Central memory CD8-positive, alpha-beta T cell (primary cell): ENCODE data around the gene SNX17.

Source experiments
- ATAC-seq: fragments of 150-1000 bp; cut with Tn5 transposase; replicated peaks from 2 replicates; pipeline ENCODE4 v1.10.0; 2022; ENCODE audit warnings: mild to moderate bottlenecking, moderate FRiP score, moderate number of reproducible peaks; ENCODE audit not compliant: poor library complexity, severe bottlenecking; ENCODE audit errors: extremely low read depth
- DNase-seq, 2 donors: peaks; one replicate each; pipeline ENCODE4 v3.0.0; 2021; ENCODE audit warnings: low spot score in 2 of 2
- H3K27ac Mint-ChIP-seq: one replicate; pipeline ENCODE4 v1.8.0; 2022; ENCODE audit warnings: low read depth, mild to moderate bottlenecking, moderate library complexity, mixed read lengths
- H3K27me3 Mint-ChIP-seq: one replicate; pipeline ENCODE4 v1.8.0; 2022; ENCODE audit warnings: mixed read lengths
- H3K36me3 Mint-ChIP-seq: one replicate; pipeline ENCODE4 v1.8.0; 2022; ENCODE audit warnings: mild to moderate bottlenecking, moderate library complexity, mixed read lengths; ENCODE audit not compliant: insufficient read depth
- H3K4me1 Mint-ChIP-seq: one replicate; pipeline ENCODE4 v1.8.0; 2022; ENCODE audit warnings: mixed read lengths
- H3K4me3 Mint-ChIP-seq: one replicate; pipeline ENCODE4 v1.8.0; 2022; ENCODE audit warnings: mild to moderate bottlenecking, moderate library complexity, mixed read lengths
- H3K9me3 Mint-ChIP-seq: one replicate; pipeline ENCODE4 v1.8.0; 2022; ENCODE audit warnings: mixed read lengths

The SNX17 gene

GRCh38 chr2:27390822-27391679 lies 20.6 kb downstream of the SNX17 start:
- Mint-ChIP-seq H3K4me1 (peaks cover 26% of the 10 kb centered on the region), H3K4me3 (peak overlapping the region; percentile 77), H3K27me3 (no peaks in the 10 kb centered on the region), H3K27ac (peak overlapping the region; percentile 99), H3K9me3 (no peaks in the 10 kb centered on the region), H3K36me3 (peaks cover 23% of the 10 kb centered on the region)
- ATAC-seq, result peak; percentile 80
- DNase-seq, result peak in 1 of 2 donors; percentile 48

- no peaks in the 10 kb centered on the region for H3K9me3 Mint-ChIP-seq
- H3K4me1 Mint-ChIP-seq, result peaks cover 32% of the 10 kb centered on the region
- no peaks in the 10 kb centered on the region for H3K27me3 Mint-ChIP-seq
- DNase-seq, result no peak
- peaks cover 18% of the 10 kb centered on the region for H3K36me3 Mint-ChIP-seq
- no peak for ATAC-seq
- H3K27ac Mint-ChIP-seq, result peak overlapping the region; percentile 53
- no peak overlapping the region for H3K4me3 Mint-ChIP-seq
Measured at GRCh38 chr2:27393225-27393624, 22.8 kb downstream of the SNX17 start.

- H3K36me3 Mint-ChIP-seq, result peaks cover 7% of the 10 kb centered on the region
- DNase-seq (no peak), ATAC-seq (no peak)
- peaks cover 38% of the 10 kb centered on the region for H3K4me1 Mint-ChIP-seq
- H3K4me3 Mint-ChIP-seq, result no peak overlapping the region
- H3K27ac Mint-ChIP-seq, result peak overlapping the region; percentile 77
- H3K27me3 Mint-ChIP-seq, result no peaks in the 10 kb centered on the region
- H3K9me3 Mint-ChIP-seq, result no peaks in the 10 kb centered on the region
Measured at GRCh38 chr2:27398962-27399361, 28.5 kb downstream of the SNX17 start.

GRCh38 chr2:27400348-27401135 lies 30.1 kb downstream of the SNX17 start:
- H3K4me1 Mint-ChIP-seq, result peaks cover 38% of the 10 kb centered on the region
- no peaks in the 10 kb centered on the region for H3K9me3 Mint-ChIP-seq
- DNase-seq, result no peak
- H3K27ac Mint-ChIP-seq, result peak overlapping the region; percentile 78
- H3K36me3 Mint-ChIP-seq, result peaks cover 12% of the 10 kb centered on the region
- H3K4me3 Mint-ChIP-seq, result no peak overlapping the region
- ATAC-seq, result no peak
- H3K27me3 Mint-ChIP-seq, result no peaks in the 10 kb centered on the region

GRCh38 chr2:27407798-27408491 lies 37.5 kb downstream of the SNX17 start:
- Mint-ChIP-seq H3K4me1 (peaks cover 35% of the 10 kb centered on the region), H3K4me3 (peak overlapping the region; percentile 86), H3K9me3 (no peaks in the 10 kb centered on the region), H3K27ac (peak overlapping the region; percentile 52), H3K36me3 (peaks cover 16% of the 10 kb centered on the region), H3K27me3 (peaks cover 12% of the 10 kb centered on the region)
- no peak for DNase-seq
- no peak for ATAC-seq

- Mint-ChIP-seq H3K9me3 (no peaks in the 10 kb centered on the region), H3K27ac (peak overlapping the region; percentile 75), H3K27me3 (peaks cover 16% of the 10 kb centered on the region), H3K36me3 (peaks cover 16% of the 10 kb centered on the region), H3K4me3 (peak overlapping the region; percentile 86), H3K4me1 (peaks cover 35% of the 10 kb centered on the region)
- no peak for DNase-seq
- no peak for ATAC-seq
Measured at GRCh38 chr2:27408601-27409320, 38.3 kb downstream of the SNX17 start.

GRCh38 chr2:27409321-27410073 lies 39.1 kb downstream of the SNX17 start, which contains the start of gene PPM1G:
TSS of gene PPM1G (minus strand) at chr2:27409591. CDS start at chr2:27409422, 169 bp downstream.
- ATAC-seq (peak; percentile 96), DNase-seq (peak; percentile 94 to 95)
- Mint-ChIP-seq H3K4me3 (peak within 1 kb of the TSS; percentile 86), H3K36me3 (peaks cover 14% of the 10 kb centered on the region), H3K4me1 (peaks cover 35% of the 10 kb centered on the region), H3K27ac (peak within 1 kb of the TSS; percentile 75), H3K9me3 (no peaks in the 10 kb centered on the region), H3K27me3 (peaks cover 16% of the 10 kb centered on the region)

GRCh38 chr2:27412419-27413152 lies 42.2 kb downstream of the SNX17 start:
- ATAC-seq (no peak), DNase-seq (no peak)
- H3K27me3 Mint-ChIP-seq, result peaks cover 16% of the 10 kb centered on the region
- no peaks in the 10 kb centered on the region for H3K9me3 Mint-ChIP-seq
- peaks cover 19% of the 10 kb centered on the region for H3K4me1 Mint-ChIP-seq
- H3K27ac Mint-ChIP-seq, result no peak overlapping the region
- no peak overlapping the region for H3K4me3 Mint-ChIP-seq
- H3K36me3 Mint-ChIP-seq, result peaks cover 6% of the 10 kb centered on the region

- Mint-ChIP-seq H3K9me3 (no peaks in the 10 kb centered on the region), H3K27me3 (peaks cover 16% of the 10 kb centered on the region), H3K36me3 (no peaks in the 10 kb centered on the region), H3K4me3 (no peak overlapping the region), H3K4me1 (no peaks in the 10 kb centered on the region), H3K27ac (no peak overlapping the region)
- ATAC-seq (no peak), DNase-seq (no peak)
Measured at GRCh38 chr2:27416151-27416550, 45.7 kb downstream of the SNX17 start.

GRCh38 chr2:27420996-27421395 lies 50.6 kb downstream of the SNX17 start:
- no peaks in the 10 kb centered on the region for H3K9me3 Mint-ChIP-seq
- no peak overlapping the region for H3K4me3 Mint-ChIP-seq
- H3K27ac Mint-ChIP-seq, result no peak overlapping the region
- no peaks in the 10 kb centered on the region for H3K27me3 Mint-ChIP-seq
- no peaks in the 10 kb centered on the region for H3K4me1 Mint-ChIP-seq
- DNase-seq, result no peak
- no peak for ATAC-seq
- no peaks in the 10 kb centered on the region for H3K36me3 Mint-ChIP-seq

GRCh38 chr2:27421660-27422250 lies 51.3 kb downstream of the SNX17 start:
- no peaks in the 10 kb centered on the region for H3K27me3 Mint-ChIP-seq
- H3K27ac Mint-ChIP-seq, result no peak overlapping the region
- no peaks in the 10 kb centered on the region for H3K4me1 Mint-ChIP-seq
- ATAC-seq (no peak), DNase-seq (no peak)
- no peaks in the 10 kb centered on the region for H3K36me3 Mint-ChIP-seq
- H3K9me3 Mint-ChIP-seq, result no peaks in the 10 kb centered on the region
- no peak overlapping the region for H3K4me3 Mint-ChIP-seq
